GM19238 (cell line): ENCODE data around the gene ONECUT3.

Source experiments
- DNase-seq: peaks from one replicate; pipeline ENCODE4 v3.0.0; 2011; ENCODE audit warnings: low spot score; ENCODE audit not compliant: insufficient read length

ONECUT3 gene

GRCh38 chr19:1767464-1767933, 14.2 kb downstream of the ONECUT3 start:
- DNase-seq, result peak; percentile 86

GRCh38 chr19:1768248-1768647, 14.9 kb downstream of the ONECUT3 start:
- DNase-seq, result no peak

GRCh38 chr19:1768918-1769644, 15.8 kb downstream of the ONECUT3 start:
- DNase-seq, result no peak

GRCh38 chr19:1769645-1769985, 16.3 kb downstream of the ONECUT3 start:
- no peak for DNase-seq

- DNase-seq, result no peak
These were observed 17.7 kb downstream of the ONECUT3 start for GRCh38 chr19:1770866-1771576.

GRCh38 chr19:1773184-1773583, 19.9 kb downstream of the ONECUT3 start:
- DNase-seq, result no peak

GRCh38 chr19:1774989-1775772, 21.9 kb downstream of the ONECUT3 start:
- DNase-seq, result no peak

GRCh38 chr19:1775951-1776605, 22.8 kb downstream of the ONECUT3 start:
- DNase-seq, result no peak

GRCh38 chr19:1776606-1777147, 23.4 kb downstream of the ONECUT3 start:
- no peak for DNase-seq

- DNase-seq, result no peak
These were observed 23.8 kb downstream of the ONECUT3 start for GRCh38 chr19:1777149-1777548.

GRCh38 chr19:1779574-1779973, 26.3 kb downstream of the ONECUT3 start:
- no peak for DNase-seq

- DNase-seq, result no peak
These were observed 27.1 kb downstream of the ONECUT3 start for GRCh38 chr19:1780272-1780958.

GRCh38 chr19:1782521-1782920, 29.2 kb downstream of the ONECUT3 start:
- no peak for DNase-seq

GRCh38 chr19:1783354-1783753, 30.0 kb downstream of the ONECUT3 start:
- DNase-seq, result no peak

GRCh38 chr19:1783874-1784273, 30.6 kb downstream of the ONECUT3 start:
- DNase-seq, result no peak

- DNase-seq, result no peak
These were observed 32.0 kb downstream of the ONECUT3 start for GRCh38 chr19:1785310-1785709.

- no peak for DNase-seq
These were observed 33.4 kb downstream of the ONECUT3 start for GRCh38 chr19:1786668-1787067.

- DNase-seq, result no peak
These were observed 33.8 kb downstream of the ONECUT3 start for GRCh38 chr19:1787116-1787515.

GRCh38 chr19:1789261-1790041, 36.1 kb downstream of the ONECUT3 start:
- no peak for DNase-seq
